Measurements from ENCODE around the gene DNASE1L2.

GRCh38 chr16:2189252-2189893 lies 46.9 kb upstream of the DNASE1L2 start:
- TF ChIP-seq EZH2 (IDR thresholded peaks at IDR 0.05) (no peak), POLR2AphosphoS5 (IDR thresholded peaks at IDR 0.05; ENCODE audit: borderline replicate concordance, low read depth, low read length) (no peak)

All from SK-N-MC (cell line).